ENCODE results near the gene PRSS23. TPM values are rescaled to one million over a fixed set of nuclear protein-coding genes. Genes with fewer than 3 reads are reported as not detected.
"Not testable (repeated sequence)": the region's sequence is repeated elsewhere in the genome, so short reads cannot be mapped to it uniquely, and the experiment has no call there.

PRSS23 gene
- total RNA-seq, 1 donor from 2014 or later = 20.7 TPM

GRCh38 chr11:86807360-86807759, 7.0 kb downstream of the PRSS23 start:
- no peak for DNase-seq (ENCODE audit: low spot score)
- intact Hi-C loops (cut with DNase I) = no loop called here

GRCh38 chr11:86809561-86809960, 9.2 kb downstream of the PRSS23 start:
- intact Hi-C loops (cut with DNase I) = no loop called here
- DNase-seq (ENCODE audit: low spot score) = no peak

GRCh38 chr11:86810288-86810687, 9.9 kb downstream of the PRSS23 start:
- no peak for DNase-seq (ENCODE audit: low spot score)
- intact Hi-C loops (cut with DNase I) = no loop called here

- DNase-seq (ENCODE audit: low spot score) = no peak
- intact Hi-C loops (cut with DNase I) = no loop called here
Observed at GRCh38 chr11:86811637-86812321, 11.4 kb downstream of the PRSS23 start.

GRCh38 chr11:86812322-86812670, 12.0 kb downstream of the PRSS23 start:
- intact Hi-C loops (cut with DNase I) = no loop called here
- no peak for DNase-seq (ENCODE audit: low spot score)

- intact Hi-C loops (cut with DNase I) = no loop called here
- no peak for DNase-seq (ENCODE audit: low spot score)
Observed at GRCh38 chr11:86812981-86813380, 12.6 kb downstream of the PRSS23 start.

GRCh38 chr11:86814775-86815174, 14.4 kb downstream of the PRSS23 start:
- no peak for DNase-seq (ENCODE audit: low spot score)
- intact Hi-C loops (cut with DNase I) = loop anchor here (5.0 kb wide), 2 partner anchors 132 to 207 kb away; no protein-coding TSS in a partner anchor

- intact Hi-C loops (cut with DNase I) = loop anchor here (5.0 kb wide), 2 partner anchors 133 to 208 kb away; no protein-coding TSS in a partner anchor
- DNase-seq (ENCODE audit: low spot score) = no peak
Observed at GRCh38 chr11:86815726-86816125, 15.4 kb downstream of the PRSS23 start.

- no peak for DNase-seq (ENCODE audit: low spot score)
- intact Hi-C loops (cut with DNase I) = loop anchor here (5.0 kb wide), 2 partner anchors 134 to 209 kb away; no protein-coding TSS in a partner anchor
Observed at GRCh38 chr11:86816251-86816726, 15.9 kb downstream of the PRSS23 start.

- intact Hi-C loops (cut with DNase I) = loop anchor here (1.0 to 5.0 kb wide), 3 partner anchors 136 to 363 kb away; no protein-coding TSS in a partner anchor
- no peak for DNase-seq (ENCODE audit: low spot score)
Observed at GRCh38 chr11:86818462-86819192, 18.3 kb downstream of the PRSS23 start.

- not testable (repeated sequence) for DNase-seq (ENCODE audit: low spot score)
- intact Hi-C loops (cut with DNase I) = loop anchor here (10.0 kb wide), 1 partner anchor 969 kb away; the partner anchor contains the start of gene CCDC83
Observed at GRCh38 chr11:86824139-86824538, 23.8 kb downstream of the PRSS23 start.

GRCh38 chr11:86834376-86834775, 34.0 kb downstream of the PRSS23 start:
- intact Hi-C loops (cut with DNase I); DNase-seq (ENCODE audit: low spot score): not testable (repeated sequence)

GRCh38 chr11:86844762-86845508, 44.6 kb downstream of the PRSS23 start:
- intact Hi-C loops (cut with DNase I); DNase-seq (ENCODE audit: low spot score): not testable (repeated sequence)

GRCh38 chr11:86848132-86848531, 47.8 kb downstream of the PRSS23 start:
- DNase-seq (ENCODE audit: low spot score) = no peak
- intact Hi-C loops (cut with DNase I) = no loop called here

- intact Hi-C loops (cut with DNase I) = no loop called here
- DNase-seq (ENCODE audit: low spot score) = no peak
Observed at GRCh38 chr11:86849679-86850078, 49.3 kb downstream of the PRSS23 start.

Other genes starting within 250 kb of the PRSS23 start
- 19.9 TPM for gene ME3, start 127.9 kb upstream of the PRSS23 start, total RNA-seq
- gene FZD4, start 154.9 kb downstream of the PRSS23 start, total RNA-seq = 14.4 TPM
- gene TMEM135, start 237.4 kb downstream of the PRSS23 start, total RNA-seq = 6.4 TPM

All from cardiac septum (tissue), 1 donor.